CD4-positive, alpha-beta T cell treated with Interleukin-4 for 1 hour (primary cell): ENCODE results near the gene SYT1.
"Not testable (repeated sequence)": the region's sequence is repeated elsewhere in the genome, so short reads cannot be mapped to it uniquely, and the experiment has no call there.

ENCODE experiments used
- DNase-seq, 2 donors: peaks; one replicate each; pipeline ENCODE4 v3.0.0-alpha.2; 2020 to 2022

Gene SYT1

DNA sequence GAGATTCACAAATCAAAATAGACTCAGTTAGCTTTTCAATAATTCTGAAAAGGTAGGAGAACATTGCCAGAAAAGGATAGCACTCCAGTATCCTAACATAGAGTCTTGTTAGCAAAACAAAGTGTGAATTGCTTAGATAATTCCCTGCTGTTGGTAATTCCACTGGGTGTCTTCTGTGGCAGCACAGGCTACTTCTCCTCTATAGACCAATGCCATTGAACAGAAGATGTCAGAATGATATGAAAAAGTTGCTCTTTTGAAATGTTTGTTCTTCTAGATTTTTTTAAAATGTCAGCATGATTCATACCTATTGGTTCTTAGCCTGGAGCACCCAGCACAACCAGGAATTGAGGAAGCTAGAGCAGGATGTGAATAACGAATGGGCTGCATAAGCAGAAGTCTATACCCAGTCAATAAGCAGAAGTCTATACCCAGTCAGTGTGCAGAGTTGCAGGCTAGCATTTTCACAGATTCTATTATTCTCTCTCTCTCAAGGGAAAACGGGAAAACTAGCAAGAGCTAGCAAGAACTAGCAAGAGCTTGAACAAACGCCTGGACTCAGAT is 112.8 kb downstream of the SYT1 start:
- DNase-seq = peak in 1 of 2 donors; percentile 11

DNA sequence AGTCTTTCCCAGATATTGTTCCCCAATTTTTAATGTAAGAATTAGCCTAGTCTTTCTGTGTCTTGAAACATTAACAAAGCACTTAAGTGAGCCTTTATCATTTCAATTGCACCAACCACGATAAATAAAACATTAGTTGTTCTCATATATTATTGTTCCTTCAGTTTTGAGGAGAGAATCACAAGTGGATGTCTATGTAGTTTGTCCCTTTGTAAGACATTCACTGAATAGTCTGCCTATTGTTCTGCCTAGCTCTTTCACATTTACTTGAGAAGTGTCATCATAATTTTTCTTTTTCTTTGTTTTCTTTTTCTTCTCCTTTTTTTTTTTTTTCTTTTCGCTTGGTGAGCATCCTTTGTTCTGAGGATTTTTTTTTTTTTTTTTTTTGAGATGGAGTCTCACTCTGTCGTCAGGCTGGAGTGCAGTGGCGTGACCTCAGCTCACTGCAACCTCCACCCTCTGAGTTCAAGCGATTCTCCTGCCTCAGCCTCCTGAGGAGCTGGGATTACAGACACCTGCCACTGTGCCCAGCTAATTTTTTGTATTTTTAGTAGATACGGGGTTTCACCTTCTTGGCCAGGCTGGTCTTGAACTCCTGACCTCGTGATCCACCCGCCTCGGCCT is 129.7 kb downstream of the SYT1 start:
- DNase-seq = no peak

DNA sequence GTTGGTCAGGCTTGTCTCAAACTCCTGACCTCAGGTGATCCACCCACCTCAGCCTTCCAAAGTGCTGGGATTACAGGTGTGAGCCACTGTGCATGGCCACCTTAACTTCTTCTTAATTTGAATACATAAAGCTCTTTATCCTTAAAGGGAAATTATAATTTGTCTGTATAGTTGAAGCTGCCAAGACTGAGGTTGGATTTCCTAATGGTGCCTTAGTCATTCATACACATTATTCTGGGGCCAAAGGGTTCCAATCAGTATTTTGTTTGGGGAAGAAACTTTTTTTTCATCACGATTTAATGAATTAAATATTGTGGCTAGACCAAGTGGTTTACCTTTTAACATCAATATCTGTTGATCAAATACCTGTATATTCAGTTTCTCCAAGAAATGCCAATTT is 135.9 kb downstream of the SYT1 start:
- DNase-seq = no peak

DNA sequence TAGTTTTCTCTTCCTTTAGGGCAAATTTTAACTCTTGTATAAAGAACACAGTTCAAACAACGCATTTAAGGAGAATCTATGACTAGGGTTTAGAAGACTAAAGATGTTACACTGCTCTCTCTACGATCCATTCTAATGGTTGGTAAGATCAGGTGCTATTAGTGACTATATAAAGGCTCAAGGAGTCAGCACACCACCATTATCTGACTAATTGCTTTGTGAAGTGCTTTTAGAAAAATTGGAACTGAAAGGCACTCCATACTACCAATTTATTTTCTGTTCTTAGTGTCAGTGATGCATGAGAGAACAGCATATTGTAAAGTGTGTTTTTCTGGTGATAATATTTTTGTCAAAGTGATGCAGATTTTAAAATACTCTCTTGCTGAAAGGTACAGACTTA is 136.8 kb downstream of the SYT1 start:
- no peak for DNase-seq

DNA sequence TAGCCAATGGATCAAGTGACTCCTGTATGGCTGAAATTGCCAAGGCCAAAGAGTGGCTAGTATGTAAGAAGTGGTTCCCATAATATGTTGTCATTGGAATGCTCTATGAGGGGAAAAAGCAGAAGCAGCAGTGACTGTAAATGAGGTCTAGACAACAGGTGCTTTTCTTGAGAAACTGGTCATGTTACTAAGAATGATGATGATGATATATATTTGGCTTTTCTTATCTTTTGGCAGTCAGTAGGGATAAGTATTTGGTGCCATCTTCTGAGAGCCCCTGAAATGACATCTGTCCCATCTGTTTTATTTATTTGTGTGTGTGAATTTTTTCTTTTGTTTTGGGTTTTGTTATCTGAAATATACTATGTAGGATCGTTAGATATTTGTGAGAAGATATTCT is 141.7 kb downstream of the SYT1 start:
- DNase-seq = no peak

DNA sequence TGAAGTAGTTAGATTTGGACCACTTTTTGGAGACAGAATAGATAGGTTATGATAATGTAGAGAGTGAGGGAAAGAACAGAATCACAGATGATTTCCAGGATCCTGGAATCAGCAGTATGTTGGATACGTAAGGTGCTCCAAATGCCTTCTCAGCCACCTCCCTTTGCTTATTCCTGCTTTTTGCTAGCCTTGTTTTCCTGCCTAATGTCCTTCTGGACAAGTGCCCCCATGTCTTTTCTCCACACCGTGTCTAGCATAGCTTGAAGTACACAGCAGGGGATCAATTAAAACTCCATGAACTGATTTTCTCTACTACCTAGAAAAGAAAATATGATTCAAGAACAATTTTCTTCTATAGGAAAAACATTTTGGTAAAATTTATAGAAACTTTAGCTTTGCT is 144.0 kb downstream of the SYT1 start:
- DNase-seq = no peak

DNA sequence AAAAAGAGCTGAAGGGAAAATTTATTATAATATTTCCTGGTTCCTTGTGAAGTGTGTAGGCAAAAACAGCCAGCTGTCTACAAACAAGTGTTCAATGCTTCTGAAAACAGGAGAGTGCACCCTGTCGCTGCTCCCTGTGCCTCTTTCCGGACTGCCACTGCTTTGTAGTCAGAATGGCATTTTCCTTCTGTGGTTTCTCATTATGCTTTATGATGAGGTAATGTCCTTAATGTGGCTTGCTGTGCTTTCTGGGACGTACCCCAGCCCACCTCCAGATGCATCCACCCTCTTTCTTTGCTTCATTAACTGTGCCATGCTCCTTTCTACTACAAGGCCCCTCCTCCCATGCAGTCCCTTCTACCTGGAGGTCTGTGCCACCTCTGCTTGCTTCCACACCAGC is 148.1 kb downstream of the SYT1 start:
- DNase-seq = no peak

DNA sequence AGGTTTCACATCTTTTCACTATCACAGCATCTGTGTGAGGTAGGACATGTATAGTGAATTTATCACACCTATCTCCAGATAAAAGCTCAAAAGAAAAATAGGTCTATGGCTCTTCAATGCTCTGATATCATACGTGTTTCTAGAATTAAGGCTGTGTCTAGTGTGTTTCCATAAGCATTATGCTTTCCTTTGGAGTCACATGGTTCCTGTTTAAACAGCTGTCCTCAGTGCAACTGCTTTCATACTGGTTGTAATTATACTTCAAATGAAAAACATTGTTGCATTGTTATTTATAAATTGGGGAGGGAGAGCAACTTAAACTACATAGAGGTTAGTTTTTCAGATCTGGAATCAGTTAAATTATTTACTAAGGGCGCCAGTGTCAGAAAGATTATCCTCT is 151.6 kb downstream of the SYT1 start:
- DNase-seq = no peak

DNA sequence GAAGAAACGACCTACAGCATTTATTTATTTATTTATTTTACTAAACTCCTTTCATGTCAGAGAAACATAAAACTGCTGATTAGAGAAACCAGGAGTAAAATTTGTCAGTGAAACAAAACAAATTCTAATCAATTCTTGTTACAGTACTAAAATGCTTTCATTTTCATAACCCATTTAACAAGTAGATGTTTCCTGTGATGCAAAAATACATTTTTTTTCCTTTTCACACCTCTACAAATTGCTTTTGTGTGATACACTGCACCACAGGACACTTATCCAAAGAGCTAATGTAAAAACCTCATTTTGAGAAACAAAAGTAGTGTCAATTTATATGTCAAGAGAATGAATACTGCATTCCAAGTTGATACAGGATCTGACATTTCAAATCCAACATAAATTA is 155.1 kb downstream of the SYT1 start:
- DNase-seq = no peak

DNA sequence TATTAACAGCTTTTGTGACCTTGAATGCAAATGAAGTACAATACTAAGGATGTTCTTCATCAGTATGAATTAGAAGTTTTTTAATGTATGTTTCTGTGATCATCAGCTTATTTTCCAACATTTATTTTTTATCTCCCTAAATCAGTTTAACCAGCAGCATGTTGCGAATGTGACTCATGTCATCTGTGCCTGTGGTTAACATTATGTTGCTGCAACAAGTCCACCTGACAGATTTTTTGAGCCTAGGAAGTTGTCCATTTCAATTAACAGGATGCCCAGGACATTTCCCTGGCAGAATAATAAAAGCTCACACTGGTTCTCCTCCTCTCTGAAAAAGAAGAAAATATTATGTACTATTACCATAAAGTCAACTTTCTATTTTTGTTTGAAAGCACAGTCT is 155.5 kb downstream of the SYT1 start:
- DNase-seq = no peak

DNA sequence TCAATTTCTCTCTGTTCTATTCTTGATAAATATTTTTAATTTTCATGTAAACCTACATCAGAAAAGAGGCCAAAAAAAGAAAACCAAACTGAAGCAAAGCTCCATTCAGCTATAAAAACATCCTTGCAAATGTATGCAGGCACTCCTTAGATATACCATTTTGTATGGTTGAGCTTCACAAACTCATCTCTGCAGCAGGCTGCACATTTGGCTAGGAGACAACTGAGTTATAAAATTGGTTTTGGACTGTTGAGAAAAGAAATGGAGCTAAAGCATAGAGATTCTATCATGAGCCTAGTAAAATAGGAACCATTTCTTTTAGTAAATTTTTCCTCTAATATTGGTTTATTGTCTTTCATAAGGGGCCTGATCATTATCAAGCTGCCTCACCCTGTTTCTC is 156.4 kb downstream of the SYT1 start:
- no peak for DNase-seq

DNA sequence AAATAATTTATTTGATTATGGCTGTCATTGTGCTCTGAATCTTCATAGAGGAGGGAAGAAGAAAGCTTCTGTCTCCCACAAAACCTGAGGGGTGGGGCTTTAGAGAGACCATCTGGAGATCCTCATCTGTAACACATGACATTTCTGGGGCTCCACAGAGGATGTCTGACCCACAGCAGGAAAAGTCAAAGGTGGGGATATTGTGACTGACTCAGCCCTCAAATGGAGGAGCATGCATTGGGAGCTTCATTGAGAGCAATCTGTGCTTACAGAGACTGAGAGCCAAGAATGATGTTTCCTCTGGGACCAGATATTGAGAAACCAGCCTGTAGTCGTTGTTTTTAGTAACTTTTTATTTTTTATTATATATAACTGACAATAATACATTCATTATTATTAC is 158.7 kb downstream of the SYT1 start:
- DNase-seq = no peak

DNA sequence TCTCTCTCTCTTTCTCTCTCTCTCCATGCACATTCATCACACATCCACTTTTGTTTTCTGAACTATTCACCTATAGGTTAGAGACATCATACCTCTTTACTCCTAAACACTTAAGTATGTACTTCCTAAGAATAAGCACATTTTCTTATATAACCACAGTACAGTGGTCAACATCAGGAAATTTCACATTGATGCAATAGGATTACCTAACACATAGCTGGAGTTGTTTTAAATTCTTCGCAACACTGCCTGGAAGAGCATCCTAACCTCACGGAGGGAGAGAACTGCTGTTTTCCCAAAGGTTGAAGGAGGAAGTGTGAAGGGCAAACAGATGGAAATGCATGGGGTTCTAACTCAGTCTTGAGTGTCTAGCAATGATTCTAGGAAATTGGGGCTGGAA is 159.2 kb downstream of the SYT1 start:
- DNase-seq = no peak

DNA sequence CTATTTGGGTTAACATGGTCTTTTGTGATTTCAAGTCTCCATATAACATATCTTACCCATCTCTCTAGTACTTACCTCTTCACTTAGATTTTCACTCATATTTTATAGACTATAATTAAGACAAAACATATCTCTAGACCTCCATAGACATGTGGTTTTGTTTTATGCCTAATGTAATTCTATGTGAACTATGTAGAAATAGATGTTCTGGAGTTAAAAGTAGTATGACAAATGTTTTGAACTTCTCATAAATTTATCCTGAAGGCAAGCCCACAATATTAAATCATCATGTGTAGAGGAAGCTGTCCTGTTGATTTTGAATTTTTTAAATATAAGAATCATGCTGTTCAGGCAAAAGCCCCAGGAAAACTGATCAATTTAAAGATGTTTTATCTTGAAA is 169.2 kb downstream of the SYT1 start:
- no peak for DNase-seq

DNA sequence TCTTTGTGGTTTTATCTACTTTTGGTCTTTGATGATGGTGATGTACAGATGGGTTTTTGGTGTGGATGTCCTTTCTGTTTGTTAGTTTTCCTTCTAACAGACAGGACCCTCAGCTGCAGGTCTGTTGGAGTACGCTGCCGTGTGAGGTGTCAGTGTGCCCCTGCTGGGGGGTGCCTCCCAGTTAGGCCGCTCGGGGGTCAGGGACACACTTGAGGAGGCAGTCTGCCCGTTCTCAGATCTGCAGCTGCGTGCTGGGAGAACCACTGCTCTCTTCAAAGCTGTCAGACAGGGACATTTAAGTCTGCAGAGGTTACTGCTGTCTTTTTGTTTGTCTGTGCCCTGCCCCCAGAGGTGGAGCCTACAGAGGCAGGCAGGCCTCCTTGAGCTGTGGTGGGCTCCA is 180.2 kb downstream of the SYT1 start:
- DNase-seq = not testable (repeated sequence)

DNA sequence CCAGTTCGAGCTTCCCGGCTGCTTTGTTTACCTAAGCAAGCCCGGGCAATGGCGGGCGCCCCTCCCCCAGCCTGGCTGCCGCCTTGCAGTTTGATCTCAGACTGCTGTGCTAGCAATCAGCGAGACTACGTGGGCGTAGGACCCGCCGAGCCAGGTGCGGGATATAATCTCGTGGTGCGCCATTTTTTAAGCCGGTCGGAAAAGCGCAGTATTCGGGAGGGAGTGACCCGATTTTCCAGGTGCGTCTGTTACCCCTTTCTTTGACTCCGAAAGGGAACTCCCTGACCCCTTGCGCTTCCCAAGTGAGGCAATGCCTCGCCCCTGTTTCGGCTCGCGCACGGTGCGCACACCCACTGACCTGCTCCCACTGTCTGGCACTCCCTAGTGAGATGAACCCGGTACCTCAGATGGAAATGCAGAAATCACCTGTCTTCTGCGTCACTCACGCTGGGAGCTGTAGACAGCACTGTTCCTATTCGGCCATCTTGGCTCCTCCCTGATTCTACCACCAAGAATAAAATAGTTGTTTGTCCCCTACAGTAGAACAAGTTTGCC is 180.7 kb downstream of the SYT1 start:
- DNase-seq = not testable (repeated sequence)

DNA sequence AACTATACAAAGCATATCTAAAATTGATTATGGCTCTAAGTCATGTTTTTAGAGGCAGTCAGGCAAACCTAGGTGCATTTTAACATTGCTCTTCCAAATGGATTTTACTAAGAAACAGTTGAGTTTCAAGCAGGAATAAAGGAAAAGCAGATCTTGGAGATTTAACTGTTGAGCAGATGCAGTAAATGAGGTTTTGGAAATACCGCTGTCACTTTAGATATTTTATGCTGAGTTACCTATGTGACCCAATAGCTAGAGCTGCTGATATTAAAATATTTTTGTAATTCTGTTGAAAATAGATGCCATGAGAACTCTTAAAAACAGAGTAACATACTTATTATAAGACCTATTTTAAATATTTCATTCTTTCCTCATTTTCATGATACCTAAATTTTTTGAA is 181.4 kb downstream of the SYT1 start:
- DNase-seq = no peak

DNA sequence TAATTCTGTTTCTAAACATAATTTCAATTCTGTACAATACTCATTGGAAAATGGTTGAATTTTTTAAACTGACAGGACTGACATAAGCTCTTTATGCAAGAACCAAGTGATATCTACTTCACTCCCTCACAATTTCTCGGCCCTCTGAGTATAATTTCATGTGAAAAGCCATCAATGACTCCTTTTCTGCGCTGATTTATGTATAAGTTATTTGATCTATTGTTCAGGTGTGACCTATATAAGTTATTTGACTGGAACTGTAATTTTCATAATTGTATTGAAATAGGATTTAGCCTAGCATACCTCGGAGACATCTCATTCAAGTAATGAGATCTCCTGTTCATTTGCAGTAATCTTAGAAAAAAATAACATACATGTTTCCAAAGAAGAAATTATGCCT is 184.4 kb downstream of the SYT1 start:
- no peak for DNase-seq

DNA sequence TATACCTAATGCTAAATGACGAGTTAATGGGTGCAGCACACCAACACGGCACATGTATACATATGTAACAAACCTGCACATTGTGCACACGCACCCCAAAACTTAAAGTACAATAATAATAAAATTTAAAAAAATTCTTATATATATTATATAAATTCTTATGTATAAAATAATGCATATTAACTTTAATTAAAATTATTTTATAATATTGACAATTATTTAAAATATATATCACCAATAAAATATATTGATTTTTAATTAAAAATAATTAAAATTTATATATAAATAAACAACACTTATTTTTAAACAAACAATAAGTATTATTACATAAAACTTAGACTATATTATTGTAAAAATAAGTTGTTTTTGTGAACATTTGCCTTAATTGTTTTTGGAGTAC is 188.8 kb downstream of the SYT1 start:
- no peak for DNase-seq

DNA sequence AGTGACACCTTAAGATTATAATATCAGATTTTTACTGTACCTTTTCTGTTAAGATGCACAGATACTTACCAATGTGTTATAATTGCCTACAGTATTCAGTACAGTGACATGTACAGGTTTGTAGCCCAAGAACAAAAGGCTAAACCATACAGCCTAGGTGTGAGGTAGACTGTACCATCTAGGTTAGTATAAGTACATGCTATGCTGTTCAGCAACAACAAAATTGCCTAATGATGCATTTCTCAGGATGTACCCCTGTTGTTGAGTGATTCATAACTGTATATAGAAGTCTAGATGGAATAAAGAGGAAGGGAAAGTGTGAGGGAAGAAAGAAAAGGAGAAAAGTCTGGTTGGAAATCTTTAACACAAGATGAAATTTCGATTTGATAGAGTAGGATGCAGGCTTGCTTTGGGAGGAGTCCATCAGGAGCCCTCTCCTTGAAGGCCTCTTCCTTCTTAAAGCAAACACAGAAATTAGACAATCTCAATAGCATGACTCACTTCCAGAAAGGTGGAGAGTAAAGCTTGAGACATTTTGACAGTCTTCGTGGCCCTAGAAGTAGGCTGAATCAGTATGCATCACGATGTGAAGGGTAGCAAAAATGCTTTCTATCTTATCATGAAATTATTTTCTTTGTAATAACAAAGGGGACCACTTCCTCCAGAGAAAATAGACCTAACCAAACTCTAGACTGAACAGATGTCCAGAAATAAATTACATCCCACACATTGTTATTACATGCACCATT is 191.5 kb downstream of the SYT1 start:
- no peak for DNase-seq

DNA sequence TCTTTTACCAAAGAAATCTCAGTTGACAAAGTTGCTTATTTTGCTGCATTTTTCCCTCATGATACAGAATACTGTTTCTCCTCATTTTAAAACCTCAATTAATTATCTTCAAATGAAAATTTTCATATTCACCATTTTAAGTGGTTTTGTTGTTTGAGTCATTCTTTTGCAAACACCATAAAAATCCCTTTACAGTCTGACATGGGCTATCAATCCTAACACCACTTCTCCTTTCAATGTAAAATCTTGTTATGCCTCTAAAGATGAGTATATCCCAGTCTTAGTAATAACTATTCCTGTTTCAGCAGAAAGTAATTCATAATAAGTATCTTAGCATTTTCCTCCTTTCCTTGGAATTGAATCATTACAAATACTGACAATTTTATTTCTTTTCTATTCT is 192.2 kb downstream of the SYT1 start:
- no peak for DNase-seq

DNA sequence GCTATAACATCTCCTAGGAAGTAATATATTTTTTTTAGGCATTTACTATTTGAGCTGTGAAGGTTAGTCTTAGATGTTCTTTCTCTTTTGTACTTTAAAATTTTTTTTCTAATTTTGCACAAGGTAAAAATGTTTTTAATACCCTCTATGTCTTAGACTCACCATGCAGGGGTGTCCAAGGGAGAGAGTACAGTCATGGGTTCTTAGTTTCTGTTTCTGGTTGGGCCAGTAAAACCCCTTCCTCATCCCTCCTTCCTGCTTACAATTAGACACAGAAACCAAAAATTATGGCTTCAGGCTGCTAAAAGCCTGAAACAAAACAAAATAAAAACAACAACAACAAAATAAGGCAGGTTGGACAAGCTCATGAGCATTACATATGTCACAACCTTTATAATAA is 193.0 kb downstream of the SYT1 start:
- no peak for DNase-seq

DNA sequence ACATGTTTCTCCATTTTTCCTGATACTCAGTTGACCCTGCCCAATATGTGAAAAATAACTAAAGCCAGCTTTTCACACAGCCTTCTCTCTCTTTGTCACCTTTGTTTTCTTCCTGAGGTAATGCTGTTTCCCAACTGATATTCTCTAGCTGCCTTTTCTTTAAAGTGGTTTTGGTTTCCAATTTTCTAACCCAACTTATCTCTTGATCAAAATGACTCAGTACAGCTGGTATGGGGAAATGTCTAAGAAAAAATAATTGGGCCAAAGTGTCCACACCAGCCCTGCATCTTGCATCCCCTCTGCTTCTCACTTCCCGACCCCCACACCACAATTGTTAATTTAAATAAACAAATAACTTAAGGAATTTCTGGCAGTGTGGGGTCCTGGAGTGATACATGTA is 193.8 kb downstream of the SYT1 start:
- no peak for DNase-seq

DNA sequence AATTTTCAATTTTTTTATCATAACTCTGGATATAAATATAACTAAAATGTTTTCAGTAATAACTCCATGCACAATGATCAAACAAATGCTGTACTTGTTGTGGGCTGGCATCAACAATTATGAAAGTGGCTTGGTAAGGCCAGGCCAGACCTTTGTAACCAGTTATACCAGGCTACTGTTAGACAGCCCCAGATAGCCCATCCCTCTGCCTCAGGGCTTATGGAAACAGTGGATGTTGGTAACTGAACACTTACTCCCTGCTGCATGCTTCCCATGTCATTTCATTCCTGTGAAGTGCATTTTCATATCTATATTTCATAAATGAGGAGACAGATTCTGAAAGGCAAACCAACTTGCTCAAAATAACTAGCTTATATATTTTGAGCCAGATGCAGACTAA is 195.0 kb downstream of the SYT1 start:
- no peak for DNase-seq
